A549 (cell line): ENCODE data around the gene LIPI. TPM values are rescaled to one million over a fixed set of nuclear protein-coding genes. Genes with fewer than 3 reads are reported as not detected.

Experiments
- ATAC-seq, 2 experiments: fragments of 200-7000 bp in 1 of 2; fragments of >200 bp in 1 of 2; cut with Nextera tagmentation in 1 of 2; cut with Tn5 transposase in 1 of 2; 3 replicates each; pipeline versions ENCODE4 v1.8.0 to v1.9.1; 2018 to 2020; ENCODE audit warnings: mild to moderate bottlenecking in 1 of 2, moderate library complexity in 1 of 2
- CTCF ChIA-PET: fragments of 300-600 bp; sonication (Branson Sonifier 250); formaldehyde crosslinking; extraction: SDS; loops from one replicate; lab custom pipeline; 2021; ENCODE audit warnings: antibody characterized with exemption, inconsistent platforms; lab: Yijun Ruan, JAX
- POLR2A ChIA-PET: fragments of 350-600 bp; formaldehyde crosslinking; extraction: SDS; loops from one replicate; lab custom pipeline; 2021; ENCODE audit warnings: antibody characterized with exemption, inconsistent platforms; lab: Yijun Ruan, JAX
- DNase-seq, 2 experiments: peaks; one replicate each; pipeline versions ENCODE4 v3.0.0 to v3.0.0-alpha.2; 2011 to 2016; ENCODE audit warnings: low read depth in 1 of 2, low spot score in 1 of 2
- FAIRE-seq: peaks from 2 replicates; lab custom pipeline; 2011; peaks lifted over from hg19 to GRCh38; lab: Jason Lieb, UNC
- H3K27ac ChIP-seq, 2 experiments: fragments of >200 bp; sonication (Bioruptor Twin); formaldehyde crosslinking; 3 replicates each; pipeline ENCODE4 v1.5.1; 2016 to 2017
- H3K4me1 ChIP-seq: fragments of >200 bp; sonication (Bioruptor Twin); formaldehyde crosslinking; 3 replicates; pipeline ENCODE4 v1.6.1; 2016
- H3K4me2 ChIP-seq: fragments of >200 bp; sonication (Bioruptor Twin); formaldehyde crosslinking; 3 replicates; pipeline ENCODE4 v1.6.1; 2016
- H3K4me3 ChIP-seq: fragments of >200 bp; sonication (Bioruptor Twin); formaldehyde crosslinking; 3 replicates; pipeline ENCODE4 v1.5.1; 2016
- H3K9me3 ChIP-seq: fragments of >200 bp; sonication (Bioruptor Twin); formaldehyde crosslinking; 3 replicates; pipeline ENCODE4 v1.6.1; 2016
- CHD2 ChIP-seq: fragments of 150-350 bp; IDR thresholded peaks from 2 replicates; pipeline ENCODE4 v1.6.1; 2014; ENCODE audit warnings: low read length; ENCODE audit not compliant: partially characterized antibody
- EHF ChIP-seq: fragments of 250-450 bp; sonication (Bioruptor Pico); IDR thresholded peaks from 2 replicates; pipeline ENCODE4 v1.5.0; 2020; ENCODE audit warnings: mild to moderate bottlenecking
- FOSL2 ChIP-seq, 2 experiments: fragments of 450-650 bp in 1 of 2; fragments of >200 bp in 1 of 2; sonication (Bioruptor Twin) in 1 of 2; formaldehyde crosslinking; IDR thresholded peaks; 2 replicates each; pipeline versions ENCODE4 v1.5.0 to v1.6.1; 2016 to 2020; ENCODE audit warnings: mild to moderate bottlenecking in 1 of 2, moderate library complexity in 1 of 2
- HEYL ChIP-seq: fragments of 250-450 bp; sonication (Bioruptor Pico); IDR thresholded peaks from 2 replicates; pipeline ENCODE4 v1.8.0; 2021; ENCODE audit warnings: mild to moderate bottlenecking, moderate library complexity
- HOXA7 ChIP-seq: fragments of 250-450 bp; sonication (Bioruptor Pico); IDR thresholded peaks from 2 replicates; pipeline ENCODE4 v1.5.0; 2020; ENCODE audit warnings: mild to moderate bottlenecking, moderate library complexity
- HOXB5 ChIP-seq: fragments of 250-450 bp; sonication (Bioruptor Pico); IDR thresholded peaks from 2 replicates; pipeline ENCODE4 v1.5.0; 2020; ENCODE audit warnings: mild to moderate bottlenecking, moderate library complexity
- JUN ChIP-seq, 2 experiments: fragments of >200 bp; sonication (Bioruptor Twin); formaldehyde crosslinking; IDR thresholded peaks; 2 replicates in 1 of 2; 3 replicates in 1 of 2; pipeline ENCODE4 v1.6.1; 2016 to 2017
- JUNB ChIP-seq: fragments of >200 bp; sonication (Bioruptor Twin); formaldehyde crosslinking; IDR thresholded peaks from 2 replicates; pipeline ENCODE4 v1.6.1; 2016
- MAFK ChIP-seq: fragments of 450-650 bp; IDR thresholded peaks from 2 replicates; pipeline ENCODE4 v1.6.1; 2014; ENCODE audit not compliant: partially characterized antibody
- PHF8 ChIP-seq: fragments of 200-600 bp; sonication (generic); IDR thresholded peaks from 2 replicates; pipeline ENCODE4 v1.6.1; 2016; ENCODE audit warnings: low read depth, mild to moderate bottlenecking, antibody characterized with exemption, moderate library complexity, borderline replicate concordance
- RAD21 ChIP-seq, 2 experiments: fragments of >200 bp in 1 of 2; sonication (Bioruptor Twin) in 1 of 2; formaldehyde crosslinking in 1 of 2; IDR thresholded peaks in 1 of 2; conservative IDR thresholded peaks in 1 of 2; 2 replicates in 1 of 2; 3 replicates in 1 of 2; pipeline ENCODE4 v1.6.1; 2012 to 2018; ENCODE audit warnings: inconsistent platforms in 1 of 2
- RFX5 ChIP-seq: fragments of 450-650 bp; IDR thresholded peaks from 2 replicates; pipeline ENCODE4 v1.7.1; 2014; ENCODE audit warnings: antibody characterized with exemption, mild to moderate bottlenecking, moderate library complexity
- TFCP2L1 ChIP-seq: fragments of 250-450 bp; sonication (Bioruptor Pico); IDR thresholded peaks from 2 replicates; pipeline ENCODE4 v1.5.0; 2021; ENCODE audit warnings: mild to moderate bottlenecking
- TP53 ChIP-seq: fragments of 250-450 bp; sonication (Bioruptor Pico); IDR thresholded peaks from 2 replicates; pipeline ENCODE4 v1.5.0; 2021; ENCODE audit warnings: mild to moderate bottlenecking, moderate library complexity
- ZSCAN20 ChIP-seq: fragments of 250-450 bp; sonication (Bioruptor Pico); IDR thresholded peaks from 2 replicates; pipeline ENCODE4 v1.8.0; 2022; ENCODE audit warnings: mild to moderate bottlenecking, moderate library complexity
- WGBS: methylation state at CpG from one replicate; pipeline ENCODE4 v1.1.6; 2017; ENCODE audit errors: missing lambda C conversion rate; 5-methylcytosine and 5-hydroxymethylcytosine counted together
- polyA plus RNA-seq, 4 experiments: library from polyadenylated mRNA; depleted of rRNA in 3 of 4; stranded (reverse); fragments of >200 nt; fragmentation: RNase III in 1 of 4; extraction: RNeasy Plus Mini Kit Qiagen cat#74134 plus additional on column Dnase treatment in 1 of 4; gene quantifications; 2 replicates in 3 of 4; 3 replicates in 1 of 4; pipeline ENCODE4 v1.2.3, GENCODE V29; 2011 to 2017
- TF ChIP-seq, protein P1 (sequence below): IDR thresholded peaks from 2 replicates; pipeline ENCODE4 v1.6.1; 2012; ENCODE audit warnings: low read depth, borderline replicate concordance
- TF ChIP-seq, protein P2 (sequence below): fragments of 200-600 bp; sonication (generic); IDR thresholded peaks from 2 replicates; pipeline ENCODE4 v1.6.1; 2016; ENCODE audit warnings: antibody characterized with exemption, mild to moderate bottlenecking, moderate library complexity
- TF ChIP-seq, protein P3 (sequence below): fragments of 450-650 bp; IDR thresholded peaks from 2 replicates; pipeline ENCODE4 v1.6.1; 2014; ENCODE audit warnings: antibody characterized with exemption
- TF ChIP-seq, protein P4 (sequence below): IDR thresholded peaks from 2 replicates; pipeline ENCODE4 v1.6.1; 2012

Gene LIPI
- polyA plus RNA-seq, 2 of the 4 experiments (the other 2 are of a cell fraction): not detected

DNA sequence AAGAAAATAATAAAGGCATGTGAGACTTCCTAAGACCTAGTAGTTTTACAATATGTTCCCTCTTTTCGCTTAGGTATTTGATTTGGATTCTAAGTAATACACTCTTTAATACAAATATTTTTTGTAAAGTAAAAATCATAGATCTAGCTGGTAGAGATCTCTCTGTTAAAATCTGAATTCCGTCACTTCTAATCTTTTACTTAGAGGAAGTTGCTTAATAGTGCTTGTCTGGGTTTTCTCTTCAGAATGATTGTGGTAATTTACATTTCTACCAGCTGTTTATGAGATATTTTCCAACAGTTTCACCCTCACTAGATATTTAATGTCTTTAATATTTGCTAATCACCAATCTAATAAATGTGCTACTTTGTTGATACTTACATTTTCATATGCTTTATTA is 28.5 kb upstream of the LIPI start (continued):
- TF ChIP-seq RFX5 (no peak), TFCP2L1 (CRISPR knock-in tag) (no peak)

DNA sequence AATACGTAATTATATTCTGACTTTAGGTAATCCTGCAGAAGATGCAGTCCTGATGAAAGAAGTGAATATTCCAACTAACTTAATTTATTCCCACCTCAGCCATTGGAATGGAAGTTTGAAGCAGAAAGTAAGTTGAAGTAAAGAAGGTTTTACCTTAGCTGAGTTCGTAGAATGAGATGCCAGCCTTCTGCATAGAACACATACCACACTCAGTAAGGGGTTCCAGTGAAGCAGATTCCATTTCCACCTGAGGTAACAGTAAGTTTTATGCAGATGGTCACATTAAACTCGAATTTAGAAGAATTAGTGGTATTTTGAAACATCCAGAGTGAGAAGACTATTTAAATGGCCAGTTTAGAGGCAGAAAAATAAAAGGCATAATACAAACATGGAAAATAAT is 25.4 kb upstream of the LIPI start:
- ATAC-seq: no peak
- Histone ChIP-seq H3K9me3 (no peaks in the 10 kb centered on the region), H3K4me1 (no peaks in the 10 kb centered on the region), H3K4me2 (no peak overlapping the region), H3K27ac (no peak overlapping the region), H3K4me3 (no peak overlapping the region)
- no peak for FAIRE-seq
- ChIA-PET POLR2A (no interaction called here), CTCF (no interaction called here)
- no peak for DNase-seq
- 5% methylated on average over 3 of the region's 3 CpGs for WGBS
- TF ChIP-seq, protein P1, sequence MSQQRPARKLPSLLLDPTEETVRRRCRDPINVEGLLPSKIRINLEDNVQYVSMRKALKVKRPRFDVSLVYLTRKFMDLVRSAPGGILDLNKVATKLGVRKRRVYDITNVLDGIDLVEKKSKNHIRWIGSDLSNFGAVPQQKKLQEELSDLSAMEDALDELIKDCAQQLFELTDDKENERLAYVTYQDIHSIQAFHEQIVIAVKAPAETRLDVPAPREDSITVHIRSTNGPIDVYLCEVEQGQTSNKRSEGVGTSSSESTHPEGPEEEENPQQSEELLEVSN: no peak
- no peak for TF ChIP-seq HOXB5 (CRISPR knock-in tag)
- no peak for TF ChIP-seq ZSCAN20 (CRISPR knock-in tag)
- no peak for TF ChIP-seq TP53
- TF ChIP-seq HOXA7 (CRISPR knock-in tag): no peak
- TF ChIP-seq EHF (CRISPR knock-in tag): no peak
- no peak for TF ChIP-seq JUN (IDR thresholded peaks at IDR 0.05)
- TF ChIP-seq, protein P2, sequence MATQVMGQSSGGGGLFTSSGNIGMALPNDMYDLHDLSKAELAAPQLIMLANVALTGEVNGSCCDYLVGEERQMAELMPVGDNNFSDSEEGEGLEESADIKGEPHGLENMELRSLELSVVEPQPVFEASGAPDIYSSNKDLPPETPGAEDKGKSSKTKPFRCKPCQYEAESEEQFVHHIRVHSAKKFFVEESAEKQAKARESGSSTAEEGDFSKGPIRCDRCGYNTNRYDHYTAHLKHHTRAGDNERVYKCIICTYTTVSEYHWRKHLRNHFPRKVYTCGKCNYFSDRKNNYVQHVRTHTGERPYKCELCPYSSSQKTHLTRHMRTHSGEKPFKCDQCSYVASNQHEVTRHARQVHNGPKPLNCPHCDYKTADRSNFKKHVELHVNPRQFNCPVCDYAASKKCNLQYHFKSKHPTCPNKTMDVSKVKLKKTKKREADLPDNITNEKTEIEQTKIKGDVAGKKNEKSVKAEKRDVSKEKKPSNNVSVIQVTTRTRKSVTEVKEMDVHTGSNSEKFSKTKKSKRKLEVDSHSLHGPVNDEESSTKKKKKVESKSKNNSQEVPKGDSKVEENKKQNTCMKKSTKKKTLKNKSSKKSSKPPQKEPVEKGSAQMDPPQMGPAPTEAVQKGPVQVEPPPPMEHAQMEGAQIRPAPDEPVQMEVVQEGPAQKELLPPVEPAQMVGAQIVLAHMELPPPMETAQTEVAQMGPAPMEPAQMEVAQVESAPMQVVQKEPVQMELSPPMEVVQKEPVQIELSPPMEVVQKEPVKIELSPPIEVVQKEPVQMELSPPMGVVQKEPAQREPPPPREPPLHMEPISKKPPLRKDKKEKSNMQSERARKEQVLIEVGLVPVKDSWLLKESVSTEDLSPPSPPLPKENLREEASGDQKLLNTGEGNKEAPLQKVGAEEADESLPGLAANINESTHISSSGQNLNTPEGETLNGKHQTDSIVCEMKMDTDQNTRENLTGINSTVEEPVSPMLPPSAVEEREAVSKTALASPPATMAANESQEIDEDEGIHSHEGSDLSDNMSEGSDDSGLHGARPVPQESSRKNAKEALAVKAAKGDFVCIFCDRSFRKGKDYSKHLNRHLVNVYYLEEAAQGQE: no peak

DNA sequence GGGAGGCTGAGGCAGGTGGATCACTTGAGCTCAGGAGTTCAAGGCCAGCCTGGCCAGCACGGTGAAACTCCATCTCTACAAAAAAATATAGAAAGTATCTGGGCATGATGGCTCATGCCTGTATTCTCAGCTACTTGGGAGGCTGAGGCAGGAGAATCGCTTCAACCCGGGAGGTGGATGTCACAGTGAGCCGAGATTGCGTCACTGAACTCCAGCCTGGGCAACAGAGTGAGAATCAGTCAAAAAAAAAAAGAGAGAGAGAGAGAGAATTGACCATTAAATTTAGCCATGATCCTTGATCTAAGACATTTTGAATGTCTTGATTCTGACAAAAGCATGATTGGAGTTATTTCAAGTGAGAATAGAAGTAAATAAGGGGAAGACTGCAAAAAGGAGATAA is 24.3 kb upstream of the LIPI start:
- TF ChIP-seq, protein P3, sequence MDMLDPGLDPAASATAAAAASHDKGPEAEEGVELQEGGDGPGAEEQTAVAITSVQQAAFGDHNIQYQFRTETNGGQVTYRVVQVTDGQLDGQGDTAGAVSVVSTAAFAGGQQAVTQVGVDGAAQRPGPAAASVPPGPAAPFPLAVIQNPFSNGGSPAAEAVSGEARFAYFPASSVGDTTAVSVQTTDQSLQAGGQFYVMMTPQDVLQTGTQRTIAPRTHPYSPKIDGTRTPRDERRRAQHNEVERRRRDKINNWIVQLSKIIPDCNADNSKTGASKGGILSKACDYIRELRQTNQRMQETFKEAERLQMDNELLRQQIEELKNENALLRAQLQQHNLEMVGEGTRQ: no peak
- TF ChIP-seq JUNB (no peak), RAD21 (conservative IDR thresholded peaks at IDR 0.05 in 1 of 2, IDR thresholded peaks at IDR 0.05 in 1 of 2) (no peak), FOSL2 (IDR thresholded peaks at IDR 0.05) (no peak), FOSL2 (CRISPR knock-in tag; IDR thresholded peaks at IDR 0.05) (no peak), MAFK (no peak), HEYL (CRISPR knock-in tag) (no peak), ZSCAN20 (CRISPR knock-in tag) (no peak), CHD2 (no peak), RFX5 (no peak), PHF8 (no peak)
- TF ChIP-seq, protein P4, sequence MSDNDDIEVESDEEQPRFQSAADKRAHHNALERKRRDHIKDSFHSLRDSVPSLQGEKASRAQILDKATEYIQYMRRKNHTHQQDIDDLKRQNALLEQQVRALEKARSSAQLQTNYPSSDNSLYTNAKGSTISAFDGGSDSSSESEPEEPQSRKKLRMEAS: no peak
- ATAC-seq (no peak), DNase-seq (no peak), FAIRE-seq (no peak)
- ChIA-PET CTCF (no interaction called here), POLR2A (no interaction called here)
- no peak overlapping the region for H3K4me2 ChIP-seq
- no peaks in the 10 kb centered on the region for H3K4me1 ChIP-seq
- no peaks in the 10 kb centered on the region for H3K9me3 ChIP-seq
- WGBS: 0% methylated on average over 4 of the region's 5 CpGs
- H3K27ac ChIP-seq: no peak overlapping the region
- H3K4me3 ChIP-seq: no peak overlapping the region
